Measurements from ENCODE around the gene PTK6. TPM values are rescaled to one million over a fixed set of nuclear protein-coding genes. Genes with fewer than 3 reads are reported as not detected.
A peak's percentile ranks its signal among the peaks of the same experiment; 100 is the strongest.

Gene PTK6
- total RNA-seq (0.19 TPM), polyA plus RNA-seq (2.7 TPM)
- long read RNA-seq, donor 1 = 0 reads
- long read RNA-seq, donor 2 = 0 reads
- long read RNA-seq, donor 3 = 0 reads
- long read RNA-seq, donor 4 = 0 reads
- long read RNA-seq, donor 5 = 0 reads
- long read RNA-seq, donor 6 = 0 reads
- long read RNA-seq, donor 7 = 0 reads
- long read RNA-seq, donor 8 = 0 reads
- long read RNA-seq, donor 9 = 0 reads
- long read RNA-seq, donor 10 = 0 reads

DNA sequence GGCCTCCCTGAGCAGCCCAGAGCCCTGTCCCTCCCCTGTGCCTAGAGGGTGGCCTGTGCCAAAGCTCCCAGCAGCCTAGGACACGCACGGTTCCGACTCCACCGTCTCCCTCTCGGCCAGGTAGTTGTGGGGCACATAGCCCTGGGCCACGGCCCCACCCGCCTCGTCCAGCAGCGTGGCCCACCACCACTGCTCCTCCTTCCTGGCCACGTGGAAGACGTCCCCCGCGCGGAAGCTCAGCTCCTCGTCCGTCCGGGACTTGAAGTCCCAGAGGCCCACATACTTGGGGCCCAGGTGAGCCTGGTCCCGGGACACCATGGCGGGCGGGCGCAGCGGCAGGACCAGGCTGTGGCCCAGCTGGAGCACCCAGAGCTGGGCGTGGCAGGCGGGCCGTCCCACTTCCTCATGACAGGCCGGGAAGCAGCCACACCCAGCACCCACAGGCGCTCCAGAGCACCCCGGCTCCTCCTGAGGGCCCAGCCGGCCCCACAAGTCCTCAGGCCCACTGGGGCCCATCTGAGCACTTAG lies at the start of gene PTK6:
TSS of gene PTK6 (minus strand) at position 380 of the 528 bp plus-strand sequence. CDS start at position 318, 62 bp downstream.
- H3K27ac ChIP-seq (ENCODE audit: low read depth in 1 of 2, low read length in 1 of 2) = peak within 1 kb of the TSS; percentile 82 to 84
- no peaks in the 10 kb centered on the region for H3K36me3 ChIP-seq (ENCODE audit: control insufficient read depth in 2 of 2, insufficient read depth in 2 of 2, low read length in 1 of 2)
- WGBS = 89% methylated on average over 29 of the region's 29 CpGs
- H3K27me3 ChIP-seq (ENCODE audit: control insufficient read depth in 2 of 2, insufficient read depth in 1 of 2, low read length in 1 of 2) = peaks cover 0 to 25% of the 10 kb centered on the region in 2 donors
- H3K4me3 ChIP-seq (ENCODE audit: low read length in 2 of 2) = peak within 1 kb of the TSS; percentile 63 to 67
- H3K9me3 ChIP-seq (ENCODE audit: control insufficient read depth in 2 of 2, insufficient read depth in 1 of 2, low read length in 1 of 2) = no peaks in the 10 kb centered on the region
- DNase-seq (ENCODE audit: low read depth in 6 of 9, low spot score in 9 of 9) = no peak
- H3K4me1 ChIP-seq (ENCODE audit: control insufficient read depth in 2 of 2, insufficient read depth in 2 of 2, low read length in 2 of 2) = peaks cover 2 to 25% of the 10 kb centered on the region in 2 donors

DNA sequence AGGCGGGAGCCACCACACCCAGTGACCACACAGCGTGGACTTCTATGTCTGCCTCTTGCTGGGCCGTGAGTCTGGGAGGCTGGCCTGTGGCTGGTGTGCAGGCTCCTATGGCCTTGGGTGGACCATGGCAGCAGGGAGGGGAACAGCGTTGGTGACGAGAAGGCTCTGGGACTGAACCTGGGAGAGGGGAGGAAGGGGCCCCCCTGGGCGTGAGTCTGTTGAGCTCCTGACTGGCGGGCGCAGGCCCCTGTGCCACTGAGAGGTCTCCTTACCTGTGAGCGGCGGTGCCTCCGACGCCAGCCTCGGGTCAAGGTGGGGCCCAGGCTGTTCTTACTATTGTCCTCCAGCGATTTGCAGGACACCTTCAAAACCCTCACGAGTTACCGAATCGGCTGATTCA lies 49.6 kb upstream of the PTK6 start:
- Histone ChIP-seq H3K4me1 (ENCODE audit: control insufficient read depth in 2 of 2, insufficient read depth in 2 of 2, low read length in 2 of 2) (peaks cover 8 to 29% of the 10 kb centered on the region in 2 donors), H3K9me3 (ENCODE audit: control insufficient read depth in 2 of 2, insufficient read depth in 1 of 2, low read length in 1 of 2) (peaks cover 0 to 1% of the 10 kb centered on the region in 2 donors), H3K36me3 (ENCODE audit: control insufficient read depth in 2 of 2, insufficient read depth in 2 of 2, low read length in 1 of 2) (peaks cover 43% of the 10 kb centered on the region in 2 donors), H3K27ac (ENCODE audit: low read depth in 1 of 2, low read length in 1 of 2) (no peak overlapping the region), H3K27me3 (ENCODE audit: control insufficient read depth in 2 of 2, insufficient read depth in 1 of 2, low read length in 1 of 2) (no peaks in the 10 kb centered on the region), H3K4me3 (ENCODE audit: low read length in 2 of 2) (no peak overlapping the region)
- 98% methylated on average over 17 of the region's 17 CpGs for WGBS
- no peak for DNase-seq (ENCODE audit: low read depth in 6 of 9, low spot score in 9 of 9)

DNA sequence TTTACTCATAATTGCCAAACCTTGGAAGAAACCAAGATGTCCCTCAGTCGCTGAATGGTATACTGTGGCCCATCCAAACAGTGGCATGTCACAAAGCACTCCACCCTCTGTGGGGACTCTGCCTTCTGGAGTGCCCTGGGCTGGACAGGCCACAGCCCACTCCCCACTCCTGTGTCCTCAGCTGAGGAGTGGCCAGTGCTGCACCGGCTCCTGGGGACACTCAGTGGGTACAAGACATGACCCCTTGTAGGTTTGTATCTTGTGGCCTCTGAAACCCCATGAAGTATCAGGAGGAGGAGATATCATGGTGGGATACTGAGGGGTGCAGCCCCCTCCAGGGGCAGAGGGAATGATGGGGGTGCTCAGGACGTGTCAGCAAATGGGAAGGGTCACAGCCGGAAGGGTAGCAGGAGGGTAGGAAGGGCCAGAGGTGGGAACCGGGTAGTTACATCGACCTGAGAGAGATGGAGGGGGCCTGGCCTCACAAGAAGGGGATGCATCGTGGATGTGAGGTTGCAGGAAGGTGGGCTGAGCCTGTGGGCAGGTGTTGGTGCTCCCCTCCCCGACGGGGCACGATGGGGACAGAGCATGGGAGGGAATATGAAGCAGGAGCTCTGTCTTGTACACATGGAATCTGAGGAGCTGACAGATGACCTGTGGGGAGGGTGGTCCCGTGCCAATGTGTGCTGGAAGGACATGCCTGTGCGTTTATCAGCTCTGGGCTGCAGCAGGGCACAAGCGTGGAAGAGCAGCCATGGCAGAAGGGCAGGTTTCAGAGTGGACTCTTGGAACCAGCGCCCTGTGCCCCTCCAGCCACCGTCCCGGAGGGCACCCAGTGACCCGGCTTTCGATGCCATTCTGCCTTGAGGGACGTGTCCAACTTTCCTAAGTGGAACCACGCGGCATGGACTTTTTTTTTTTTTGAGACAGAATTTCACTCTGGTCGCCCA lies 48.7 kb upstream of the PTK6 start:
- no peak overlapping the region for H3K4me3 ChIP-seq (ENCODE audit: low read length in 2 of 2)
- no peak for DNase-seq (ENCODE audit: low read depth in 6 of 9, low spot score in 9 of 9)

DNA sequence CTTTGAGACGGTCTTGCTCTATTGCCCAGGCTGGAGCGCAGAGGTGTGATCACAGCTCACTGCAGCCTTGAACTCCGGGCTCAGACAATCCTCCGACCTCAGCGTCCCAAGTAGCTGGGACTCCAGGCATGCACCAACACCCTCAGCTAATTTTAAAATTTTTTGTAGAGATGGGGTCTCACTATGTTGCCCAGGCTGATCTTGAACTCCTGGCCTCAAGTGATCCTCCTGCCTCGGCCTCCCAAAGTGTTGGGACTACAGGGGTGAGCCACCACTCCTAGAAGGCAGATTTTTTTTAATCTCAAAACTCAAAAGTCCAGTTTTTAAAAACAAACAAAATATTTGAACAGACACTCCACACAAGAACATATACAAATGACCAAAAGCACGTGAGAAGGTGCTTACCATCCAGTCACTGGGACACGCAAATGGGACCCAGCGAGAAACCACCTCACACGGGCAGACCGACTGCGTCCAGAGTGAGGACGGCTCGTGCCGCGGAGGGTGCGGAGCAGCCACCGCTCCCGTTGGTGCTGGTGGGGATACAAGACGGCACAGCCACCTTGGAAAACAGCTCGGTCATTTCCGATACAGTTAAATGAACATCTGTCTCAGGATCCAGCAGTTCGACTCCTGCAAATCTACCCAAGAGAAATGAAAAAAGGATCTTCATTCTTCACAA lies 45.3 kb upstream of the PTK6 start:
- 94% methylated on average over 23 of the region's 23 CpGs for WGBS
- DNase-seq (ENCODE audit: low read depth in 6 of 9, low spot score in 9 of 9) = no peak
- Histone ChIP-seq H3K4me1 (ENCODE audit: control insufficient read depth in 2 of 2, insufficient read depth in 2 of 2, low read length in 2 of 2) (peaks cover under 1 to 6% of the 10 kb centered on the region in 2 donors), H3K4me3 (ENCODE audit: low read length in 2 of 2) (no peak overlapping the region), H3K36me3 (ENCODE audit: control insufficient read depth in 2 of 2, insufficient read depth in 2 of 2, low read length in 1 of 2) (peaks cover 8% of the 10 kb centered on the region in 2 donors), H3K9me3 (ENCODE audit: control insufficient read depth in 2 of 2, insufficient read depth in 1 of 2, low read length in 1 of 2) (no peaks in the 10 kb centered on the region), H3K27ac (ENCODE audit: low read depth in 1 of 2, low read length in 1 of 2) (peak overlapping the region in 1 of 2 donors; percentile 49), H3K27me3 (ENCODE audit: control insufficient read depth in 2 of 2, insufficient read depth in 1 of 2, low read length in 1 of 2) (peaks cover 3 to 17% of the 10 kb centered on the region in 2 donors)

More for the DNA sequence above, 48.7 kb upstream of the PTK6 start:
- no peak overlapping the region for H3K27ac ChIP-seq (ENCODE audit: low read depth in 1 of 2, low read length in 1 of 2)
- peaks cover 0 to 4% of the 10 kb centered on the region in 2 donors for H3K27me3 ChIP-seq (ENCODE audit: control insufficient read depth in 2 of 2, insufficient read depth in 1 of 2, low read length in 1 of 2)
- peaks cover 8 to 29% of the 10 kb centered on the region in 2 donors for H3K4me1 ChIP-seq (ENCODE audit: control insufficient read depth in 2 of 2, insufficient read depth in 2 of 2, low read length in 2 of 2)
- peaks cover 34 to 36% of the 10 kb centered on the region in 2 donors for H3K36me3 ChIP-seq (ENCODE audit: control insufficient read depth in 2 of 2, insufficient read depth in 2 of 2, low read length in 1 of 2)
- H3K9me3 ChIP-seq (ENCODE audit: control insufficient read depth in 2 of 2, insufficient read depth in 1 of 2, low read length in 1 of 2) = no peaks in the 10 kb centered on the region
- WGBS = 95% methylated on average over 22 of the region's 22 CpGs

DNA sequence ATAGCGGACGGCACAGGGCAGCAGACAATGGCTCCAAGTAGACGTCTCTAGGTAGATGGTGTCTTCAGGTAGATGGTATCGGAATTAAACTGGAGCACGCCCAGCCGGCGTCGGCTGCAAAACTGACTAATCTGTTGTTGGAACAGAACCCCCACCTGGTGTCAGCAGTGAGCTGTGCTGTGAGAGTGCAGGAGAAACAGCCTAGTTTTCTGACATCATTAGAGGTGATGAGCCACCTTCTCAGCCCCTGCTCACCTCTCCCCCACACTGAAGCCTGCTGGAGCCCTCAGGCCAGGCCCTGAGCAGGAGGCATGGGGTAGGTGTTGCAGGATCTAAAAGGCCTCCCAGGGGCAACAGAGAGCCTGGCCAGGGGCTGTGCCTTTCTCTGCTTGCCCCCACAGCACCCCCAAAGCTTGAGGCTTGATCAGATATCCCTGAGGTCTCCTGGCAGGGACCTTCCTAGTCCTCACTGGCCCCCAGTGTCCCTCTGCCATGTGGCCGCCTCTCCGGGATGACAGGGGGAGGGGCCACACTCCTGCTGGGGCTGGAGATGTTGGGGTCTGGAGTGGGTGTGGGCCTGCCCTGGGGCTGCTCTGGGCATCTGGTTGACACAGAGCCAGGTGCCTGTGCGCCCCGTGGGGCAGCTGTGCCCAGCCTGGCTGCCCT lies 43.8 kb upstream of the PTK6 start:
- DNase-seq (ENCODE audit: low read depth in 6 of 9, low spot score in 9 of 9) = peak in 8 of 9 donors; percentile 37 to 83 (median 54)
- Histone ChIP-seq H3K4me3 (ENCODE audit: low read length in 2 of 2) (no peak overlapping the region), H3K27me3 (ENCODE audit: control insufficient read depth in 2 of 2, insufficient read depth in 1 of 2, low read length in 1 of 2) (peaks cover 3 to 23% of the 10 kb centered on the region in 2 donors), H3K4me1 (ENCODE audit: control insufficient read depth in 2 of 2, insufficient read depth in 2 of 2, low read length in 2 of 2) (no peaks in the 10 kb centered on the region), H3K36me3 (ENCODE audit: control insufficient read depth in 2 of 2, insufficient read depth in 2 of 2, low read length in 1 of 2) (no peaks in the 10 kb centered on the region), H3K9me3 (ENCODE audit: control insufficient read depth in 2 of 2, insufficient read depth in 1 of 2, low read length in 1 of 2) (no peaks in the 10 kb centered on the region), H3K27ac (ENCODE audit: low read depth in 1 of 2, low read length in 1 of 2) (peak overlapping the region in 1 of 2 donors; percentile 5)
- WGBS = 50% methylated on average over 12 of the region's 12 CpGs

DNA sequence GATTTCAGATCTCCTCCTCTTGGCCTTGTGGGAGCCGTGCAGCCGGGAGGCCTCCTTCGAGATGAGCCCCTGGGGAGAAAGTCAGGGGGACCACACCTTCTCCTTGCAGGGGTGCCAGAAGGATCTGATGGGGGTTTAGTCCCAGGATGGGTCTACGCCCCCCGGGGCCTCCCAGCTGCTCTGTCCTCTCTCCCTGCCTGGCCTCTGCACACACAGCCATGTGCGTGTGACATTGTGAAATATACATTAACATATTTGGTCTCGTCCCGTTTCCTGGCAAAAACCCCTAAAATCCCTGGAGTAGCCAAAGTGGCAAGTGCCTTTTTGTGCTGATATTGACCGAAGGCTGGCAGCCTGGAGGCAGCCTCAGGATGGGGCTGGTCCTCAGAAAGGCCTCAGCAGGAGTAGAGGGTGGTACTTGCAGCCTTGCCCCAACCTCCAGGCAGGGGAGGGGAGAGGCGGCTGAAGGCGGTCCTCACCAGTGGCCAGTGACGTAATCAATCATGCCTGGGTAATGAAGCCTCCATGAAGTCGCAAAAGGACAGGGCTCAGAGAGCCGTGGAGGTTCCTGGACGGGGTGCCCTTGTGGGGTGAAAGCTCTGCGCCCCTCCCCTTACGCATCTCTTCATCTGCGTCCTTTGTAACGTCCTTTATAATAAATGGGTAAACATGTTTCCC lies 42.0 kb upstream of the PTK6 start:
- WGBS = 91% methylated on average over 19 of the region's 19 CpGs
- Histone ChIP-seq H3K27ac (ENCODE audit: low read depth in 1 of 2, low read length in 1 of 2) (no peak overlapping the region), H3K4me1 (ENCODE audit: control insufficient read depth in 2 of 2, insufficient read depth in 2 of 2, low read length in 2 of 2) (peaks cover 4% of the 10 kb centered on the region in 2 donors), H3K9me3 (ENCODE audit: control insufficient read depth in 2 of 2, insufficient read depth in 1 of 2, low read length in 1 of 2) (no peaks in the 10 kb centered on the region), H3K27me3 (ENCODE audit: control insufficient read depth in 2 of 2, insufficient read depth in 1 of 2, low read length in 1 of 2) (peaks cover 3 to 40% of the 10 kb centered on the region in 2 donors), H3K36me3 (ENCODE audit: control insufficient read depth in 2 of 2, insufficient read depth in 2 of 2, low read length in 1 of 2) (no peaks in the 10 kb centered on the region), H3K4me3 (ENCODE audit: low read length in 2 of 2) (no peak overlapping the region)
- no peak for DNase-seq (ENCODE audit: low read depth in 6 of 9, low spot score in 9 of 9)

DNA sequence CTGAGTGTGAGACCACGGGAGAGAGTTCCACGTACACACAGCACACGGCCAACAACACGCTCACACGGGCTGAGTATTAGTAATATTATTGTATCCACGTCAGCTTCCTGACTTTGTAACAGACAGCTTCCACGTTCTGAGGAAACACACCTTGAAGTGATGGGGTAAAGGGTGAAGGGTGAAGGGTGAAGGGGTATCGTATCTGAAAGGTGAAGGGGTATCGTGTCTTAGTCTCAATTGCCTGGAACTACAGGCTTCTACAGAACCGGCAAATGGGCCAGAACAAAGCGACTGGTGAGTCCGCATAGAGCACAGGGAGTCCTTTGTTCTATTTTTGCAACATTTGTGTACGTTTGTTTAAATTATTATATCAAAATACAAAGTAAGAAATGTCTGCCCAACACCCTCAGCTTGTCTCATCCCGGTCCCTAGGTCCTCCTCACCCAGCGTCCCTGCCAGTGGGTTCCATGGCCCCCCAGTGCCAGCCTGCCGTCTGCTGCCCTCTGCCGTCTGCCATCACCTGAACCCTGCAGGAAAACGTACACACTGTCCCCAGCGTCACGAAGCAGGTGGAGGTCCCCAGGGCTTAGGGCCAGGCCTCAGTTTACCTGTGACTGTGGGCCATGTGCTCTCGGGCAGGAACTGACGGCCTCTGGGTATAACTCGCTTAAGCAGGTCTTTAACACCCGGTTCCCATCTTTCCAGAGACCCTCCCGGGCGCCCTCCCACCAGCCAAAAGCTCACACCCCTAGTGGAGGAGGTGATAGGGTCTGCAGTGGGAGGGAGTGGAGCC lies 41.2 kb upstream of the PTK6 start:
- Histone ChIP-seq H3K27ac (ENCODE audit: low read depth in 1 of 2, low read length in 1 of 2) (no peak overlapping the region), H3K36me3 (ENCODE audit: control insufficient read depth in 2 of 2, insufficient read depth in 2 of 2, low read length in 1 of 2) (no peaks in the 10 kb centered on the region), H3K4me1 (ENCODE audit: control insufficient read depth in 2 of 2, insufficient read depth in 2 of 2, low read length in 2 of 2) (peaks cover 6 to 8% of the 10 kb centered on the region in 2 donors), H3K27me3 (ENCODE audit: control insufficient read depth in 2 of 2, insufficient read depth in 1 of 2, low read length in 1 of 2) (peaks cover 3 to 44% of the 10 kb centered on the region in 2 donors), H3K9me3 (ENCODE audit: control insufficient read depth in 2 of 2, insufficient read depth in 1 of 2, low read length in 1 of 2) (no peaks in the 10 kb centered on the region), H3K4me3 (ENCODE audit: low read length in 2 of 2) (no peak overlapping the region)
- DNase-seq (ENCODE audit: low read depth in 6 of 9, low spot score in 9 of 9) = no peak
- WGBS = 89% methylated on average over 26 of the region's 26 CpGs
